HEK293 (cell line): ENCODE measurements around the gene TRIM36.

Source experiments
- ZNF248 ChIP-seq: fragments of 450-650 bp; formaldehyde crosslinking; IDR thresholded peaks from 2 replicates; pipeline ENCODE4 v1.5.1; 2017; ENCODE audit warnings: missing biosample characterization, missing genetic modification characterization
- TF ChIP-seq, protein P1 (sequence below): fragments of 450-650 bp; formaldehyde crosslinking; IDR thresholded peaks from 2 replicates; pipeline ENCODE4 v1.5.1; 2016; ENCODE audit warnings: missing biosample characterization, missing genetic modification characterization
- TF ChIP-seq, protein P2 (sequence below): fragments of 450-650 bp; formaldehyde crosslinking; IDR thresholded peaks from 2 replicates; pipeline ENCODE4 v1.5.1; 2016; ENCODE audit warnings: missing biosample characterization, missing genetic modification characterization
- TF ChIP-seq, protein P3 (sequence below): fragments of 450-650 bp; formaldehyde crosslinking; IDR thresholded peaks from 2 replicates; pipeline ENCODE4 v1.5.1; 2016; ENCODE audit warnings: missing biosample characterization, missing genetic modification characterization, low read depth

DNA sequence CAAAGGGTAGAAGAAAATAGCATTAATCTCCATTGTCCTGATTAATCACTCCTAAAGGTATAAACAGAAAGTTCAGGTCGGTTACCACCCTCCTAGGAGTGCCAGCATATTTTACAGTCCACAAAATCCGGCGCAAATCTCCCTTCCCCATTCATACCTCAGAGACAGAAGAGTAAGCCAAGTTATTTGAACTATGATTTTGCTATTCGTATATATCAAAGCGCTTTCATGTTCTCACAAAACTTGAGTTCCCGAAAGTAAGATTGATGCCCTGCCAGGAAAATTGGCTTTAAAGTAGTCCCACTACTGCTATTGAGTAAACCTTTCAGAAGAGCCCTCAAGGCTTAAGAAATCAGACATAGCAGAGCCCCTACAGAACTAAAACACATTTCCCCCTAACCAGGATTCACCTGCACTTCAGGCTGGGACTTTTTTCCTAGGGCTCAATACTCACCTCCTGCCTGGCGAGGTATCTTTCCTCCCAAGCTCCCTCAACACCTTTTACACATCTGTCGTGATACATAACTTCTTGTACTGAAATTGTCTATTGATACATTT, 21.8 kb upstream of the TRIM36 start:
- TF ChIP-seq, protein P1, sequence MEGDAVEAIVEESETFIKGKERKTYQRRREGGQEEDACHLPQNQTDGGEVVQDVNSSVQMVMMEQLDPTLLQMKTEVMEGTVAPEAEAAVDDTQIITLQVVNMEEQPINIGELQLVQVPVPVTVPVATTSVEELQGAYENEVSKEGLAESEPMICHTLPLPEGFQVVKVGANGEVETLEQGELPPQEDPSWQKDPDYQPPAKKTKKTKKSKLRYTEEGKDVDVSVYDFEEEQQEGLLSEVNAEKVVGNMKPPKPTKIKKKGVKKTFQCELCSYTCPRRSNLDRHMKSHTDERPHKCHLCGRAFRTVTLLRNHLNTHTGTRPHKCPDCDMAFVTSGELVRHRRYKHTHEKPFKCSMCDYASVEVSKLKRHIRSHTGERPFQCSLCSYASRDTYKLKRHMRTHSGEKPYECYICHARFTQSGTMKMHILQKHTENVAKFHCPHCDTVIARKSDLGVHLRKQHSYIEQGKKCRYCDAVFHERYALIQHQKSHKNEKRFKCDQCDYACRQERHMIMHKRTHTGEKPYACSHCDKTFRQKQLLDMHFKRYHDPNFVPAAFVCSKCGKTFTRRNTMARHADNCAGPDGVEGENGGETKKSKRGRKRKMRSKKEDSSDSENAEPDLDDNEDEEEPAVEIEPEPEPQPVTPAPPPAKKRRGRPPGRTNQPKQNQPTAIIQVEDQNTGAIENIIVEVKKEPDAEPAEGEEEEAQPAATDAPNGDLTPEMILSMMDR (tag by site-specific recombination) = no peak
- TF ChIP-seq ZNF248 (tag by site-specific recombination) = no peak
- TF ChIP-seq, protein P2, sequence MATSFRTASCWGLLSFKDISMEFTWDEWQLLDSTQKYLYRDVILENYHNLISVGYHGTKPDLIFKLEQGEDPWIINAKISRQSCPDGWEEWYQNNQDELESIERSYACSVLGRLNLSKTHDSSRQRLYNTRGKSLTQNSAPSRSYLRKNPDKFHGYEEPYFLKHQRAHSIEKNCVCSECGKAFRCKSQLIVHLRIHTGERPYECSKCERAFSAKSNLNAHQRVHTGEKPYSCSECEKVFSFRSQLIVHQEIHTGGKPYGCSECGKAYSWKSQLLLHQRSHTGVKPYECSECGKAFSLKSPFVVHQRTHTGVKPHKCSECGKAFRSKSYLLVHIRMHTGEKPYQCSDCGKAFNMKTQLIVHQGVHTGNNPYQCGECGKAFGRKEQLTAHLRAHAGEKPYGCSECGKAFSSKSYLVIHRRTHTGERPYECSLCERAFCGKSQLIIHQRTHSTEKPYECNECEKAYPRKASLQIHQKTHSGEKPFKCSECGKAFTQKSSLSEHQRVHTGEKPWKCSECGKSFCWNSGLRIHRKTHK (tag by site-specific recombination) = no peak
- TF ChIP-seq, protein P3, sequence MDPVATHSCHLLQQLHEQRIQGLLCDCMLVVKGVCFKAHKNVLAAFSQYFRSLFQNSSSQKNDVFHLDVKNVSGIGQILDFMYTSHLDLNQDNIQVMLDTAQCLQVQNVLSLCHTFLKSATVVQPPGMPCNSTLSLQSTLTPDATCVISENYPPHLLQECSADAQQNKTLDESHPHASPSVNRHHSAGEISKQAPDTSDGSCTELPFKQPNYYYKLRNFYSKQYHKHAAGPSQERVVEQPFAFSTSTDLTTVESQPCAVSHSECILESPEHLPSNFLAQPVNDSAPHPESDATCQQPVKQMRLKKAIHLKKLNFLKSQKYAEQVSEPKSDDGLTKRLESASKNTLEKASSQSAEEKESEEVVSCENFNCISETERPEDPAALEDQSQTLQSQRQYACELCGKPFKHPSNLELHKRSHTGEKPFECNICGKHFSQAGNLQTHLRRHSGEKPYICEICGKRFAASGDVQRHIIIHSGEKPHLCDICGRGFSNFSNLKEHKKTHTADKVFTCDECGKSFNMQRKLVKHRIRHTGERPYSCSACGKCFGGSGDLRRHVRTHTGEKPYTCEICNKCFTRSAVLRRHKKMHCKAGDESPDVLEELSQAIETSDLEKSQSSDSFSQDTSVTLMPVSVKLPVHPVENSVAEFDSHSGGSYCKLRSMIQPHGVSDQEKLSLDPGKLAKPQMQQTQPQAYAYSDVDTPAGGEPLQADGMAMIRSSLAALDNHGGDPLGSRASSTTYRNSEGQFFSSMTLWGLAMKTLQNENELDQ (tag by site-specific recombination) = no peak
